GM23248 (cell line): ENCODE data around the gene RXYLT1.

Experiments
- EZH2 ChIP-seq: fragments of 200-600 bp; sonication (generic); IDR thresholded peaks from 2 replicates; pipeline ENCODE4 v1.6.1; 2018; ENCODE audit warnings: antibody characterized with exemption, mild to moderate bottlenecking; ENCODE audit not compliant: insufficient read depth, poor library complexity, severe bottlenecking
- EZH2phosphoT487 ChIP-seq: fragments of 200-600 bp; sonication (generic); IDR thresholded peaks from 2 replicates; pipeline ENCODE4 v1.6.1; 2018; ENCODE audit warnings: antibody characterized with exemption, moderate library complexity, mild to moderate bottlenecking, low read depth; ENCODE audit not compliant: insufficient read depth

- TF ChIP-seq EZH2 (no peak), EZH2phosphoT487 (no peak)
These were observed 15.2 kb upstream of the RXYLT1 start for GRCh38 chr12:63764481-63764880.
